ENCODE results near the gene CACNB1.

CACNB1 gene

GRCh38 chr17:39209317-39210092 is 12.0 kb upstream of the CACNB1 start:
- TF ChIP-seq CTCF (IDR thresholded peaks at IDR 0.05; ENCODE audit: low read depth, low read length), result no peak
- DNase-seq (ENCODE audit: extremely low read depth, low read depth), result no peak

GRCh38 chr17:39208893-39209292 is 11.4 kb upstream of the CACNB1 start:
- no peak for DNase-seq (ENCODE audit: extremely low read depth, low read depth)
- no peak for TF ChIP-seq CTCF (IDR thresholded peaks at IDR 0.05; ENCODE audit: low read depth, low read length)

GRCh38 chr17:39208136-39208535 is 10.7 kb upstream of the CACNB1 start:
- DNase-seq (ENCODE audit: extremely low read depth, low read depth), result no peak
- TF ChIP-seq CTCF (IDR thresholded peaks at IDR 0.05; ENCODE audit: low read depth, low read length), result no peak

GRCh38 chr17:39205112-39205526 is 7.7 kb upstream of the CACNB1 start:
- no peak for TF ChIP-seq CTCF (IDR thresholded peaks at IDR 0.05; ENCODE audit: low read depth, low read length)
- DNase-seq (ENCODE audit: extremely low read depth, low read depth), result no peak

- DNase-seq (ENCODE audit: extremely low read depth, low read depth), result no peak
- TF ChIP-seq CTCF (IDR thresholded peaks at IDR 0.05; ENCODE audit: low read depth, low read length), result no peak
Observed at GRCh38 chr17:39204245-39204644, 6.8 kb upstream of the CACNB1 start.

GRCh38 chr17:39200957-39201510 is 3.6 kb upstream of the CACNB1 start:
- no peak for TF ChIP-seq CTCF (IDR thresholded peaks at IDR 0.05; ENCODE audit: low read depth, low read length)
- DNase-seq (ENCODE audit: extremely low read depth, low read depth), result no peak

GRCh38 chr17:39200070-39200879 is 2.8 kb upstream of the CACNB1 start, which contains the start of gene RPL19:
TSS of gene RPL19 (plus strand) at chr17:39200283. CDS start at chr17:39200345, 62 bp downstream.
- no peak for DNase-seq (ENCODE audit: extremely low read depth, low read depth)
- TF ChIP-seq CTCF (IDR thresholded peaks at IDR 0.05; ENCODE audit: low read depth, low read length), result no peak
